Karpas-422 (cell line): ENCODE measurements around the gene CSMD2. TPM values are rescaled to one million over a fixed set of nuclear protein-coding genes. Genes with fewer than 3 reads are reported as not detected.
A peak's percentile ranks its signal among the peaks of the same experiment; 100 is the strongest.

Experiments used
- DNase-seq: peaks from one replicate; pipeline ENCODE4 v3.0.0-alpha.2; 2015
- H2AFZ ChIP-seq: fragments of 200-600 bp; sonication (generic); 2 replicates; pipeline ENCODE4 v1.6.1; 2014; ENCODE audit warnings: antibody characterized with exemption, low read length, mixed read lengths
- H3K27ac ChIP-seq: fragments of 200-600 bp; sonication (generic); 2 replicates; pipeline ENCODE4 v1.5.1; 2014; ENCODE audit warnings: mild to moderate bottlenecking, low read length, moderate library complexity
- H3K27me3 ChIP-seq: fragments of 200-600 bp; sonication (generic); 2 replicates; pipeline ENCODE4 v1.6.1; 2014; ENCODE audit warnings: low read length, mixed read lengths
- H3K36me3 ChIP-seq: fragments of 200-600 bp; sonication (generic); 2 replicates; pipeline ENCODE4 v1.6.1; 2014; ENCODE audit warnings: low read length, mixed read lengths; ENCODE audit not compliant: insufficient read depth
- H3K4me1 ChIP-seq: fragments of 200-600 bp; sonication (generic); 2 replicates; pipeline ENCODE4 v1.6.1; 2014; ENCODE audit warnings: mild to moderate bottlenecking, low read length, mixed read lengths
- H3K4me2 ChIP-seq: fragments of 200-600 bp; sonication (generic); 2 replicates; pipeline ENCODE4 v1.6.1; 2014; ENCODE audit warnings: low read length, low read depth, mild to moderate bottlenecking; ENCODE audit not compliant: poor library complexity, severe bottlenecking
- H3K4me3 ChIP-seq: fragments of 200-600 bp; sonication (generic); 2 replicates; pipeline ENCODE4 v1.5.1; 2014; ENCODE audit warnings: mild to moderate bottlenecking, antibody characterized with exemption, low read length, mixed read lengths
- H3K79me2 ChIP-seq: fragments of 200-600 bp; sonication (generic); 2 replicates; pipeline ENCODE4 v1.6.1; 2014; ENCODE audit warnings: mild to moderate bottlenecking, low read length, mixed read lengths
- H3K9ac ChIP-seq: fragments of 200-600 bp; sonication (generic); 2 replicates; pipeline ENCODE4 v1.6.0; 2014; ENCODE audit warnings: low read length
- H3K9me2 ChIP-seq: fragments of 200-600 bp; sonication (generic), shearing (Covaris generic); replicated peaks from 2 replicates; pipeline ENCODE4 v1.6.0; 2014; ENCODE audit warnings: mild to moderate bottlenecking, low read length, moderate library complexity; ENCODE audit not compliant: insufficient read depth
- H3K9me3 ChIP-seq: fragments of 300-700, 200-600 bp; sonication (generic); 2 replicates; pipeline ENCODE4 v1.6.1; 2014; ENCODE audit warnings: low read length, mixed read lengths
- H4K20me1 ChIP-seq: fragments of 200-600 bp; sonication (generic); 2 replicates; pipeline ENCODE4 v1.6.1; 2014; ENCODE audit warnings: mild to moderate bottlenecking, antibody characterized with exemption, low read length, low read depth; ENCODE audit not compliant: insufficient read depth
- total RNA-seq: library from RNA; depleted of rRNA; stranded (reverse); fragments of >200 nt; shearing (Covaris generic); gene quantifications from 2 replicates; pipeline ENCODE4 v1.2.3, GENCODE V29; 2014; ENCODE audit warnings: low replicate concordance

The CSMD2 gene
- total RNA-seq, 1 experiment from 2014 or later, result 0.19 TPM

GRCh38 chr1:33577663-33578062, 587.4 kb downstream of the CSMD2 start:
- H2AFZ ChIP-seq, result no peak overlapping the region
- DNase-seq, result no peak

GRCh38 chr1:33576821-33577599, 588.0 kb downstream of the CSMD2 start:
- H3K4me1 ChIP-seq, result peaks cover 18% of the 10 kb centered on the region
- peak; percentile 64 for DNase-seq
- no peaks in the 10 kb centered on the region for H3K79me2 ChIP-seq
- peak overlapping the region; percentile 56; the same call in 1 of the 2 replicates for H2AFZ ChIP-seq
- H3K4me3 ChIP-seq, result peak overlapping the region; percentile 35; the same call in 1 of the 2 replicates
- 0 out of 2 replicates have a peak, but pooled peaks cover 2% of the 10 kb centered on the region for H3K27me3 ChIP-seq
- H3K9ac ChIP-seq, result no peak overlapping the region
- no peaks in the 10 kb centered on the region for H4K20me1 ChIP-seq
- no peaks in the 10 kb centered on the region for H3K36me3 ChIP-seq
- H3K27ac ChIP-seq, result no peak overlapping the region
- H3K9me2 ChIP-seq, result no peaks in the 10 kb centered on the region
- peak overlapping the region; percentile 45 for H3K4me2 ChIP-seq
- H3K9me3 ChIP-seq, result no peaks in the 10 kb centered on the region

More at GRCh38 chr1:33577663-33578062, 587.4 kb downstream of the CSMD2 start:
- no peak overlapping the region for H3K4me2 ChIP-seq
- H3K79me2 ChIP-seq, result no peaks in the 10 kb centered on the region
- H3K9me2 ChIP-seq, result no peaks in the 10 kb centered on the region
- H3K9me3 ChIP-seq, result no peaks in the 10 kb centered on the region
- peaks cover 18% of the 10 kb centered on the region for H3K4me1 ChIP-seq
- H3K27ac ChIP-seq, result no peak overlapping the region
- H4K20me1 ChIP-seq, result no peaks in the 10 kb centered on the region
- H3K9ac ChIP-seq, result no peak overlapping the region
- H3K4me3 ChIP-seq, result no peak overlapping the region
- H3K36me3 ChIP-seq, result no peaks in the 10 kb centered on the region
- H3K27me3 ChIP-seq, result 0 out of 2 replicates have a peak, but pooled peaks cover 2% of the 10 kb centered on the region

- peaks cover 18% of the 10 kb centered on the region for H3K4me1 ChIP-seq
- 0 out of 2 replicates have a peak, but pooled peaks cover 2% of the 10 kb centered on the region for H3K27me3 ChIP-seq
- no peaks in the 10 kb centered on the region for H4K20me1 ChIP-seq
- H3K27ac ChIP-seq, result no peak overlapping the region
- no peak overlapping the region for H3K4me3 ChIP-seq
- H3K9me2 ChIP-seq, result no peaks in the 10 kb centered on the region
- H3K9ac ChIP-seq, result no peak overlapping the region
- no peaks in the 10 kb centered on the region for H3K9me3 ChIP-seq
- H3K79me2 ChIP-seq, result no peaks in the 10 kb centered on the region
- DNase-seq, result no peak
- H3K4me2 ChIP-seq, result no peak overlapping the region
- H3K36me3 ChIP-seq, result no peaks in the 10 kb centered on the region
- H2AFZ ChIP-seq, result no peak overlapping the region
Observed at GRCh38 chr1:33575324-33575879, 589.6 kb downstream of the CSMD2 start.

- Histone ChIP-seq H3K36me3 (no peaks in the 10 kb centered on the region), H3K79me2 (no peaks in the 10 kb centered on the region), H3K9ac (no peak overlapping the region), H3K27ac (no peak overlapping the region), H4K20me1 (no peaks in the 10 kb centered on the region), H3K9me2 (no peaks in the 10 kb centered on the region), H3K4me1 (peaks cover 11% of the 10 kb centered on the region), H3K4me2 (no peak overlapping the region), H3K27me3 (0 out of 2 replicates have a peak, but pooled peaks cover 2% of the 10 kb centered on the region), H2AFZ (no peak overlapping the region), H3K4me3 (no peak overlapping the region), H3K9me3 (no peaks in the 10 kb centered on the region)
- no peak for DNase-seq
Observed at GRCh38 chr1:33573661-33574060, 591.4 kb downstream of the CSMD2 start.

GRCh38 chr1:33572387-33572786, 592.6 kb downstream of the CSMD2 start:
- Histone ChIP-seq H3K27me3 (0 out of 2 replicates have a peak, but pooled peaks cover 2% of the 10 kb centered on the region), H3K9ac (no peak overlapping the region), H3K9me3 (no peaks in the 10 kb centered on the region), H3K4me2 (no peak overlapping the region), H3K9me2 (no peaks in the 10 kb centered on the region), H3K4me3 (no peak overlapping the region), H4K20me1 (no peaks in the 10 kb centered on the region), H3K4me1 (peaks cover 11% of the 10 kb centered on the region), H2AFZ (no peak overlapping the region), H3K36me3 (no peaks in the 10 kb centered on the region), H3K27ac (no peak overlapping the region), H3K79me2 (no peaks in the 10 kb centered on the region)
- no peak for DNase-seq

- Histone ChIP-seq H3K9me3 (no peaks in the 10 kb centered on the region), H3K36me3 (no peaks in the 10 kb centered on the region), H3K4me3 (no peak overlapping the region), H3K27me3 (0 out of 2 replicates have a peak, but pooled peaks cover under 1% of the 10 kb centered on the region), H3K4me2 (no peak overlapping the region), H3K27ac (no peak overlapping the region), H2AFZ (no peak overlapping the region), H3K79me2 (no peaks in the 10 kb centered on the region), H3K9me2 (no peaks in the 10 kb centered on the region), H3K4me1 (no peaks in the 10 kb centered on the region), H4K20me1 (no peaks in the 10 kb centered on the region), H3K9ac (no peak overlapping the region)
- no peak for DNase-seq
Observed at GRCh38 chr1:33569331-33569730, 595.7 kb downstream of the CSMD2 start.

- Histone ChIP-seq H3K4me1 (peaks cover 14% of the 10 kb centered on the region), H3K4me3 (no peak overlapping the region), H2AFZ (no peak overlapping the region), H3K9me3 (no peaks in the 10 kb centered on the region), H4K20me1 (no peaks in the 10 kb centered on the region), H3K4me2 (no peak overlapping the region), H3K27me3 (no peaks in the 10 kb centered on the region), H3K9ac (no peak overlapping the region), H3K79me2 (no peaks in the 10 kb centered on the region), H3K27ac (no peak overlapping the region), H3K9me2 (no peaks in the 10 kb centered on the region), H3K36me3 (no peaks in the 10 kb centered on the region)
- no peak for DNase-seq
Observed at GRCh38 chr1:33563699-33564098, 601.3 kb downstream of the CSMD2 start.

- no peak for DNase-seq
- no peaks in the 10 kb centered on the region for H3K36me3 ChIP-seq
- no peaks in the 10 kb centered on the region for H4K20me1 ChIP-seq
- H3K9me3 ChIP-seq, result no peaks in the 10 kb centered on the region
- H3K27ac ChIP-seq, result no peak overlapping the region
- H3K9me2 ChIP-seq, result no peaks in the 10 kb centered on the region
- no peak overlapping the region for H3K4me3 ChIP-seq
- H3K9ac ChIP-seq, result no peak overlapping the region
- H3K27me3 ChIP-seq, result no peaks in the 10 kb centered on the region
- no peak overlapping the region for H3K4me2 ChIP-seq
- peaks cover 14% of the 10 kb centered on the region for H3K4me1 ChIP-seq
- no peaks in the 10 kb centered on the region for H3K79me2 ChIP-seq
- H2AFZ ChIP-seq, result no peak overlapping the region
Observed at GRCh38 chr1:33562563-33562962, 602.5 kb downstream of the CSMD2 start.
